Measurements from ENCODE around the gene MESD. TPM values are rescaled to one million over a fixed set of nuclear protein-coding genes. Genes with fewer than 3 reads are reported as not detected.
A peak's percentile ranks its signal among the peaks of the same experiment; 100 is the strongest.

MESD gene
- total RNA-seq, result 10 to 100 TPM; 21.2 to 43.8 (median 35.1) TPM

DNA sequence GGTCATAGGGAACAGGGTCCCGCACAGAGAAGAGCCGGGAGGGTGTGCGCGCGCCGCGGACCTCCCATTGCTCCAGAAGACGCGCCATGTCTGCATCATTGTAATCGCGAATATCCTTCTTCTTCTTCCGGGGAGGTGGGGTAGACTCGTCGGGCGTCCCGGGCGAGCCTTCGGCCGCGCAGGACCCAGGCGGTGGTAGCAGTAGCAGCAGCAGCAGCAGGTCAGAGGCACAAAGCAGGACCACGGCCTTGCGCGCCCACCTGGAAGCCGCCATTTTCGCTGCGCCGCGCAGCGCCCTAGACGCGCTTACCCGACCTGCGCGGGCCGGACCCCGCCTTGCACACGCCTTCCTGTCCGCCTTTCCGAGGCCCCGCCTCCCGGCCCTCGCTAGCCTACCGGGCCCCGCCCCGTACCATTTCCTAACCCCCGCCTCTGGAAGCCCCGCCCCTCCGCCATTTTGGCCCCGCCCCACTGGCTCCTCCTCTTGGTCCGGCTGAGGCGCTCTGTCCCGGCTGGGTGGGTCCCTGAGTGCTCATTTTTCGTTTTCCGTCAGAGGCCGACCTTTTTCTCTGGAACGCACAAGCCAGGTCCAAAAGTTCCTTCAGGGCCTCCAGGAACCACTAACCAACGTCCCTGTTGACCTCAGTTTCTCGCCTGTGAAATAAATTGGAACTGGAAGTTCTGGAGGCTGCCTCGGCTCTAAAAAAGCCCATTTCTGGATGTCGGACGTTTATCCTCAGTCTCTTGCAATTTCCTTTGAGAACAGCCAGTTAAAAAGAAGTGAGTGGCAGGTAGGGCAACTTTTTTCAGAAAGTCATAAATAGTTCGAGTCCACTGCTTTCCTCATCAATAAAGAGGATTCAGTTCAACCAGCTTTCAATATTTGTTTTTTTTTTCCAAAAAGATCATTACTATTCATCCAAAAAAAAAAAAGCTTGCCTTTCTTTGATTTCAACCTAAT is at the start of gene MESD:
MESD (minus strand) TSS at position 302 of the 961 bp plus-strand sequence; CDS start at position 274, 28 bp downstream.
- Histone ChIP-seq H3K9me3 (no peaks in the 10 kb centered on the region), H3K27ac (peak within 1 kb of the TSS; percentile 85 to 97 (median 92)), H3K4me1 (peaks cover 0 to 65% (median 26%) of the 10 kb centered on the region in 4 donors), H3K36me3 (no peaks in the 10 kb centered on the region), H3K4me3 (peak within 1 kb of the TSS; percentile 67 to 92 (median 79)), H3K27me3 (no peaks in the 10 kb centered on the region)
- peak; percentile 98 to 99 for DNase-seq (ENCODE audit: low spot score in 2 of 2)
- WGBS, 2 donors, result 0 to 1% methylated on average over 37 to 50 of the region's 63 CpGs
- TF ChIP-seq EP300 (IDR thresholded peaks at IDR 0.05) (peak; percentile 55 to 96), POLR2A (IDR thresholded peaks at IDR 0.05) (peak; percentile 85 to 95)
- TF ChIP-seq, protein P1, sequence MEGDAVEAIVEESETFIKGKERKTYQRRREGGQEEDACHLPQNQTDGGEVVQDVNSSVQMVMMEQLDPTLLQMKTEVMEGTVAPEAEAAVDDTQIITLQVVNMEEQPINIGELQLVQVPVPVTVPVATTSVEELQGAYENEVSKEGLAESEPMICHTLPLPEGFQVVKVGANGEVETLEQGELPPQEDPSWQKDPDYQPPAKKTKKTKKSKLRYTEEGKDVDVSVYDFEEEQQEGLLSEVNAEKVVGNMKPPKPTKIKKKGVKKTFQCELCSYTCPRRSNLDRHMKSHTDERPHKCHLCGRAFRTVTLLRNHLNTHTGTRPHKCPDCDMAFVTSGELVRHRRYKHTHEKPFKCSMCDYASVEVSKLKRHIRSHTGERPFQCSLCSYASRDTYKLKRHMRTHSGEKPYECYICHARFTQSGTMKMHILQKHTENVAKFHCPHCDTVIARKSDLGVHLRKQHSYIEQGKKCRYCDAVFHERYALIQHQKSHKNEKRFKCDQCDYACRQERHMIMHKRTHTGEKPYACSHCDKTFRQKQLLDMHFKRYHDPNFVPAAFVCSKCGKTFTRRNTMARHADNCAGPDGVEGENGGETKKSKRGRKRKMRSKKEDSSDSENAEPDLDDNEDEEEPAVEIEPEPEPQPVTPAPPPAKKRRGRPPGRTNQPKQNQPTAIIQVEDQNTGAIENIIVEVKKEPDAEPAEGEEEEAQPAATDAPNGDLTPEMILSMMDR (IDR thresholded peaks at IDR 0.05), result no peak

DNA sequence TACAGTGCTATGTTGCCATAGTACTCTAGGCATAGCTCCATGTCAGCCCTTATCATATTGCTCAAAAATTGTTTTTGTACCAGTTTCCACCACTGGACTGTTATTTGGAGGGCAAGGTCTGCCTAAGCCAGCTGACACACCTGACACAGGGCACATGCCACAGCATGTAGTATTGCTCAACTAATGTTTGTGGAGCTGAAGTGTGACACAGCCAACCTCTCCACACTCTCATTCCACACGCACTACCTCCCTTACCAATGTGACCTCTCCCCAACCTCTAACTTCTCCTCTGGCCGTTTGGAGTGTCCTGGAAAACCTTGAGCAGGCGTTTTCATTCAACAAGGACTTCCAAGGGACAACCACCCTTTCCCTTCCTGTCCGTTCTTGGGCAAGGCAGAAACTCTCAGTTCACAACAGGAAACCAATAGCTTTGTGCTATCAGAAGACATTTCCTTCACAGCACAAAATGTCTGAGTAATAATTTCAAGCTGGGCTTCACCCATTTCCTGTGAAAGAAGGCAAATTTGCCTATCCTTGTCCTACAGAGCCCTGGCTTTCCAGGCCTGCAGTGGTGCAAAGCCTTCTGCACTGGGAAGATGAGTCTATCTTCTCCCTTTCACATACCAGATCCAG is 49.5 kb upstream of the MESD start:
- DNase-seq (ENCODE audit: low spot score in 2 of 2), result no peak
- no peaks in the 10 kb centered on the region for H3K9me3 ChIP-seq
- H3K4me1 ChIP-seq, result no peaks in the 10 kb centered on the region
- H3K27me3 ChIP-seq, result no peaks in the 10 kb centered on the region
- TF ChIP-seq, protein P1 (IDR thresholded peaks at IDR 0.05), result no peak
- TF ChIP-seq POLR2A (IDR thresholded peaks at IDR 0.05) (no peak), EP300 (IDR thresholded peaks at IDR 0.05) (peak in 1 of 2 donors; percentile 55)
- H3K36me3 ChIP-seq, result no peaks in the 10 kb centered on the region
- no peak overlapping the region for H3K27ac ChIP-seq
- WGBS, 2 donors, result 48 to 55% methylated on average over 4 of the region's 4 CpGs
- no peak overlapping the region for H3K4me3 ChIP-seq

- no peak overlapping the region for H3K4me3 ChIP-seq
- no peaks in the 10 kb centered on the region for H3K27me3 ChIP-seq
- H3K27ac ChIP-seq, result no peak overlapping the region
- H3K9me3 ChIP-seq, result no peaks in the 10 kb centered on the region
- peaks cover 0 to 5% (median 2%) of the 10 kb centered on the region in 4 donors for H3K4me1 ChIP-seq
- 91 to 96% methylated on average over 14 of the region's 14 CpGs for WGBS, 2 donors
- TF ChIP-seq, protein P1 (IDR thresholded peaks at IDR 0.05), result no peak
- TF ChIP-seq EP300 (IDR thresholded peaks at IDR 0.05), result no peak
- TF ChIP-seq POLR2A (IDR thresholded peaks at IDR 0.05), result no peak
- no peaks in the 10 kb centered on the region for H3K36me3 ChIP-seq
- no peak for DNase-seq (ENCODE audit: low spot score in 2 of 2)
Observed at GRCh38 chr15:81037952-81038743, 48.5 kb upstream of the MESD start.

DNA sequence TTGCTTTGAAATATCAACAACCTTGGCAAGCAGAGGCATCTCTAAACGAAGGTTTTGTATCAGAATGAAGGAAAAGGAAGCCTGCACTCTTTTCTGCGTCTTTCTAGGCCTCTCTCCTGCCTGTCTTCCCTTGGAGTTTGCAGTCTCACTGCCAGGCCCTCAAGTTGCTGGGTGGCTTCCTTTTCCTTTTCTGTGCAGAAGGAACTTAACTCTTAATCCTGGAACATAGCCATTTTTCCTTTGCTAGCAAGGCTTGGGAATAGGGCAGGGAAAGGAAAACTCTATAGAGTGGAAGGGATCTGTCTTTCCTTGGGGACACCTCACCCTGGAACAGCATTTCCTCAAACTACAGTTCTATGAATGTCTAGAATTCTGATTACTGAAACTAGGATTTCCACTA is 43.9 kb upstream of the MESD start:
- Histone ChIP-seq H3K9me3 (no peaks in the 10 kb centered on the region), H3K36me3 (no peaks in the 10 kb centered on the region), H3K4me1 (peaks cover 0 to 11% (median 2%) of the 10 kb centered on the region in 4 donors), H3K27ac (no peak overlapping the region), H3K27me3 (no peaks in the 10 kb centered on the region), H3K4me3 (no peak overlapping the region)
- 15 to 26% methylated on average over 2 of the region's 2 CpGs for WGBS, 2 donors
- no peak for DNase-seq (ENCODE audit: low spot score in 2 of 2)
- TF ChIP-seq, protein P1 (IDR thresholded peaks at IDR 0.05), result no peak
- no peak for TF ChIP-seq EP300 (IDR thresholded peaks at IDR 0.05)
- no peak for TF ChIP-seq POLR2A (IDR thresholded peaks at IDR 0.05)
